Naive B cell (primary cell): Measurements from ENCODE around the gene FARS2. TPM values are rescaled to one million over a fixed set of nuclear protein-coding genes. Genes with fewer than 3 reads are reported as not detected.
A peak's percentile ranks its signal among the peaks of the same experiment; 100 is the strongest.

Experiments used
- ATAC-seq, 2 donors: fragments of 150-1000 bp; cut with Tn5 transposase; 2 replicates each; pipeline ENCODE4 v1.10.0; 2021; ENCODE audit warnings: low read depth in 2 of 2, mild to moderate bottlenecking in 2 of 2, moderate library complexity in 2 of 2
- DNase-seq: peaks from one replicate; pipeline ENCODE4 v3.0.0; 2022
- H3K27ac Mint-ChIP-seq, 6 donors: one replicate each; pipeline ENCODE4 v1.8.0; 2020 to 2022; ENCODE audit warnings: mild to moderate bottlenecking in 6 of 6, mixed read lengths in 6 of 6, moderate library complexity in 5 of 6, inconsistent platforms in 2 of 6
- H3K27me3 Mint-ChIP-seq, 3 donors: one replicate each; pipeline ENCODE4 v1.8.0; 2021 to 2022; ENCODE audit warnings: mixed read lengths in 3 of 3, mild to moderate bottlenecking in 1 of 3
- H3K36me3 Mint-ChIP-seq, 2 donors: one replicate each; pipeline ENCODE4 v1.8.0; 2020 to 2022; ENCODE audit warnings: mixed read lengths in 2 of 2, inconsistent platforms in 1 of 2, mild to moderate bottlenecking in 1 of 2
- H3K4me1 Mint-ChIP-seq, 3 donors: one replicate each; pipeline ENCODE4 v1.8.0; 2020 to 2022; ENCODE audit warnings: mixed read lengths in 3 of 3, inconsistent platforms in 1 of 3, mild to moderate bottlenecking in 1 of 3, moderate library complexity in 1 of 3
- H3K4me3 Mint-ChIP-seq, 8 donors: one replicate each; pipeline ENCODE4 v1.8.0; 2020 to 2022; ENCODE audit warnings: mild to moderate bottlenecking in 8 of 8, mixed read lengths in 8 of 8, moderate library complexity in 8 of 8, inconsistent platforms in 2 of 8
- H3K9me3 Mint-ChIP-seq, 7 donors: one replicate each; pipeline ENCODE4 v1.8.0; 2020 to 2022; ENCODE audit warnings: mixed read lengths in 7 of 7, mild to moderate bottlenecking in 5 of 7, inconsistent platforms in 2 of 7, moderate library complexity in 1 of 7
- polyA plus RNA-seq, 6 donors: library from polyadenylated mRNA; unstranded; fragments of 300-500 nt; fragmentation: Illumina TruSeq; gene quantifications; one replicate each; pipeline ENCODE4 v1.2.3, GENCODE V29; 2021; ENCODE audit warnings: low read depth in 6 of 6

Gene FARS2
- polyA plus RNA-seq, result 10 to 100 TPM; 25.7 to 35.9 (median 27.6) TPM

- H3K27me3 Mint-ChIP-seq, result no peaks in the 10 kb centered on the region
- H3K9me3 Mint-ChIP-seq, result no peaks in the 10 kb centered on the region
- H3K27ac Mint-ChIP-seq, result peak within 1 kb of the TSS; percentile 99 to 100 (median 100)
- H3K4me1 Mint-ChIP-seq, result peaks cover 24 to 32% (median 27%) of the 10 kb centered on the region in 3 donors
- peak; percentile 96 for DNase-seq
- no peaks in the 10 kb centered on the region for H3K36me3 Mint-ChIP-seq
- ATAC-seq, result peak; percentile 73 to 74
- peak within 1 kb of the TSS; percentile 92 to 99 (median 98) for H3K4me3 Mint-ChIP-seq
Observed at GRCh38 chr6:5260661-5261544, at the start of gene FARS2, which contains the start of gene LYRM4. Gene FARS2, plus strand, starts transcription at chr6:5261513. Gene LYRM4, minus strand, starts transcription at chr6:5260950. Its CDS starts 217 bp downstream, at chr6:5260733.

GRCh38 chr6:5213836-5214235 is 47.5 kb upstream of the FARS2 start:
- DNase-seq (no peak), ATAC-seq (no peak)
- Mint-ChIP-seq H3K27ac (peak overlapping the region in 1 of 6 donors; percentile 34), H3K36me3 (peaks cover 17 to 21% of the 10 kb centered on the region in 2 donors), H3K4me1 (peaks cover 0 to 13% (median 4%) of the 10 kb centered on the region in 3 donors), H3K9me3 (no peaks in the 10 kb centered on the region), H3K4me3 (no peak overlapping the region), H3K27me3 (no peaks in the 10 kb centered on the region)

GRCh38 chr6:5214570-5215052 is 46.7 kb upstream of the FARS2 start:
- H3K27ac Mint-ChIP-seq, result peak overlapping the region in 1 of 6 donors; percentile 48
- ATAC-seq (no peak), DNase-seq (no peak)
- H3K9me3 Mint-ChIP-seq, result no peaks in the 10 kb centered on the region
- peaks cover 17 to 21% of the 10 kb centered on the region in 2 donors for H3K36me3 Mint-ChIP-seq
- H3K4me1 Mint-ChIP-seq, result peaks cover 0 to 13% (median 4%) of the 10 kb centered on the region in 3 donors
- no peaks in the 10 kb centered on the region for H3K27me3 Mint-ChIP-seq
- no peak overlapping the region for H3K4me3 Mint-ChIP-seq

GRCh38 chr6:5215159-5215558 is 46.2 kb upstream of the FARS2 start:
- peaks cover 0 to 13% (median 4%) of the 10 kb centered on the region in 3 donors for H3K4me1 Mint-ChIP-seq
- H3K36me3 Mint-ChIP-seq, result peaks cover 16 to 21% of the 10 kb centered on the region in 2 donors

GRCh38 chr6:5215799-5216198 is 45.5 kb upstream of the FARS2 start:
- Mint-ChIP-seq H3K27ac (peak overlapping the region in 3 of 6 donors; percentile 31 to 62 (median 60)), H3K4me1 (peaks cover 0 to 13% (median 4%) of the 10 kb centered on the region in 3 donors), H3K36me3 (peaks cover 10 to 21% of the 10 kb centered on the region in 2 donors), H3K4me3 (no peak overlapping the region), H3K9me3 (no peaks in the 10 kb centered on the region), H3K27me3 (no peaks in the 10 kb centered on the region)
- DNase-seq (peak; percentile 17), ATAC-seq (peak; percentile 68 to 70)

More at GRCh38 chr6:5215159-5215558, 46.2 kb upstream of the FARS2 start:
- DNase-seq (no peak), ATAC-seq (no peak)
- Mint-ChIP-seq H3K9me3 (no peaks in the 10 kb centered on the region), H3K27me3 (no peaks in the 10 kb centered on the region), H3K27ac (peak overlapping the region in 1 of 6 donors; percentile 62), H3K4me3 (no peak overlapping the region)

- Mint-ChIP-seq H3K36me3 (peaks cover 11 to 18% of the 10 kb centered on the region in 2 donors), H3K4me3 (no peak overlapping the region), H3K9me3 (no peaks in the 10 kb centered on the region), H3K4me1 (peaks cover 0 to 13% (median 4%) of the 10 kb centered on the region in 3 donors), H3K27ac (peak overlapping the region in 3 of 6 donors; percentile 67 to 84 (median 71)), H3K27me3 (no peaks in the 10 kb centered on the region)
- DNase-seq (no peak), ATAC-seq (no peak)
Observed at GRCh38 chr6:5217356-5217755, 44.0 kb upstream of the FARS2 start.

- no peak overlapping the region for H3K4me3 Mint-ChIP-seq
- ATAC-seq (no peak), DNase-seq (no peak)
- H3K36me3 Mint-ChIP-seq, result peaks cover 2 to 11% of the 10 kb centered on the region in 2 donors
- H3K9me3 Mint-ChIP-seq, result no peaks in the 10 kb centered on the region
- H3K4me1 Mint-ChIP-seq, result peaks cover 0 to 6% (median 4%) of the 10 kb centered on the region in 3 donors
- no peaks in the 10 kb centered on the region for H3K27me3 Mint-ChIP-seq
- H3K27ac Mint-ChIP-seq, result peak overlapping the region in 1 of 6 donors; percentile 57
Observed at GRCh38 chr6:5219011-5219691, 42.2 kb upstream of the FARS2 start.

- Mint-ChIP-seq H3K4me3 (no peak overlapping the region), H3K4me1 (peaks cover 0 to 4% (median 3%) of the 10 kb centered on the region in 3 donors), H3K27me3 (no peaks in the 10 kb centered on the region), H3K36me3 (peaks cover 0 to 11% of the 10 kb centered on the region in 2 donors), H3K9me3 (no peaks in the 10 kb centered on the region), H3K27ac (no peak overlapping the region)
- ATAC-seq, result no peak
- no peak for DNase-seq
Observed at GRCh38 chr6:5220443-5220842, 40.9 kb upstream of the FARS2 start.

- H3K27ac Mint-ChIP-seq, result no peak overlapping the region
- DNase-seq, result no peak
- no peak overlapping the region for H3K4me3 Mint-ChIP-seq
- H3K9me3 Mint-ChIP-seq, result no peaks in the 10 kb centered on the region
- no peaks in the 10 kb centered on the region for H3K27me3 Mint-ChIP-seq
- H3K4me1 Mint-ChIP-seq, result no peaks in the 10 kb centered on the region
- no peak for ATAC-seq
- peaks cover 0 to 11% of the 10 kb centered on the region in 2 donors for H3K36me3 Mint-ChIP-seq
Observed at GRCh38 chr6:5223309-5223708, 38.0 kb upstream of the FARS2 start.

GRCh38 chr6:5229356-5229755 is 32.0 kb upstream of the FARS2 start:
- H3K4me3 Mint-ChIP-seq, result no peak overlapping the region
- no peak overlapping the region for H3K27ac Mint-ChIP-seq
- ATAC-seq, result no peak
- no peaks in the 10 kb centered on the region for H3K4me1 Mint-ChIP-seq
- H3K36me3 Mint-ChIP-seq, result no peaks in the 10 kb centered on the region
- no peaks in the 10 kb centered on the region for H3K9me3 Mint-ChIP-seq
- no peak for DNase-seq
- H3K27me3 Mint-ChIP-seq, result no peaks in the 10 kb centered on the region

- no peak for DNase-seq
- Mint-ChIP-seq H3K36me3 (no peaks in the 10 kb centered on the region), H3K9me3 (no peaks in the 10 kb centered on the region), H3K4me3 (no peak overlapping the region), H3K27ac (no peak overlapping the region), H3K27me3 (no peaks in the 10 kb centered on the region), H3K4me1 (no peaks in the 10 kb centered on the region)
- ATAC-seq, result no peak
Observed at GRCh38 chr6:5230081-5230480, 31.2 kb upstream of the FARS2 start.

GRCh38 chr6:5231289-5231688 is 30.0 kb upstream of the FARS2 start:
- H3K4me1 Mint-ChIP-seq, result no peaks in the 10 kb centered on the region
- DNase-seq (no peak), ATAC-seq (no peak)
- H3K9me3 Mint-ChIP-seq, result no peaks in the 10 kb centered on the region
- H3K27ac Mint-ChIP-seq, result no peak overlapping the region
- H3K36me3 Mint-ChIP-seq, result peaks cover 0 to 5% of the 10 kb centered on the region in 2 donors
- no peak overlapping the region for H3K4me3 Mint-ChIP-seq
- no peaks in the 10 kb centered on the region for H3K27me3 Mint-ChIP-seq

- H3K9me3 Mint-ChIP-seq, result no peaks in the 10 kb centered on the region
- no peaks in the 10 kb centered on the region for H3K4me1 Mint-ChIP-seq
- H3K27ac Mint-ChIP-seq, result peak overlapping the region in 1 of 6 donors; percentile 57
- H3K4me3 Mint-ChIP-seq, result no peak overlapping the region
- no peak for ATAC-seq
- peaks cover 0 to 5% of the 10 kb centered on the region in 2 donors for H3K36me3 Mint-ChIP-seq
- no peaks in the 10 kb centered on the region for H3K27me3 Mint-ChIP-seq
- DNase-seq, result no peak
Observed at GRCh38 chr6:5234874-5235273, 26.4 kb upstream of the FARS2 start.
